Measurements from ENCODE around the gene PKNOX2.

PKNOX2 gene

DNA sequence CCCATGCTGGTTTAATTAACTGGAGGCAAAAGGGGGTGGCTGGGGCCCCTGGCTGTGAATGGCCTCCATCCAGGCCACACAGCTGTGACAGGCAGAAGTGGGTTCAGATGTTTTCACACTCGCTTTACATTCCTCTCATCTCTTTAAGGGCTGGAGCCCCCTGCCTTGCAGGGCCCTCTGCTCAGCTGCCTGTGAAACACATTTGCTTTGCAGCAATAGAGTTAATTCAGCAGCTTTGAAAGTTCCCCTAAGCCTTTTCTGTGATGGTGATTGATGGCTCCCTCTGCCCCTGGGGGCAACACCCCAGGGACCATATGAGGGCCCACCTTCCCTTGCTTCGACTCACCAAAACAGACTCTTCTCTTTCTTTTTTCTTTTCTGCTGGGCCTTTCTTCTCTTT, 192.2 kb downstream of the PKNOX2 start:
- DNase-seq (ENCODE audit: low read depth, low spot score) = no peak

DNA sequence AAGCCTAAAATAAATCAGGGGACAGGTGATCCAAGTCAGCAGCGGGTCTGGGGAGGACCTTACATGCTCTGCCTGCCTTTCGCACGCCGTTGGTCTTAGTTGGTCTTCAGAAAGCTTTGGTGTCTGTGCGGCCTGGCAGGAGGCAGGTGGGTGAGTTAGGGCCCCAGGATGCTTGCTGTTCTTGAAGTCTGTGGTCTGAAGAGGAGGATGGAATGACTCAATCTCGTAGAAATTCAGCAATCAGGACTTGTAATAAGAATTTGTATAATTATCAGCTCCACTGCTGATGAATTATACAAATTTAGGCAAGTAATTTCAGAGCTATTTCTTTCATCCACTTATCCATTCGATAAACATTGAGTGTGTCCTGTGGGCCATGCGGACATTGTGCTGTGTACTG, 193.0 kb downstream of the PKNOX2 start:
- no peak for DNase-seq (ENCODE audit: low read depth, low spot score)

DNA sequence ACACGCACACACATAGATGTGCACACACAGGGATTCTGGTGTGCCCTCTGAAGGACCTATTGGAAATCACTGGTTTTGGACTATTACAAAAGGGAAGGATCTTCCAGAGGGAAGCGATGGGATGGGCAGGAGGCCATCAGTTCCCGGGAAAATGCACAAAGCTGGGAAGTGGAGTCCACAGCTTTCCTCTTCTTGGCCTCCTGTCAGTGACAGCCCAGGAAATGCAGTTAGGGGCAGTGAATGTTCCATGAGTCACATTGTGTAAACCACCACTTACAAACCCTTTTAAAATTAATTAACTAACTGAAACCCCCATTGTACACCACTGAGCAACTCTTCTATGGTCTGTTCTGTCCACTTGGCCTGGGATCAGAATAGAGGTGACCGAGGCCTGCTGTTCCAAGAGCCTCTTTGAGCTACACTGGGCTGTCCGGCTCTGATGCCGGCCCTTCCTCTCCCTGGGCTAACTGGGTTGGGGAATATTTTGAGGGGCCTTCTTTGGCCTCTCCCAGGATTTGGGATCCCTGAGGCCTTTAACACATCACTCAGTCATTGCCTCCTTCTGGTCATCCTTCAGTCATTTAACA, 193.8 kb downstream of the PKNOX2 start:
- no peak for DNase-seq (ENCODE audit: low read depth, low spot score)

DNA sequence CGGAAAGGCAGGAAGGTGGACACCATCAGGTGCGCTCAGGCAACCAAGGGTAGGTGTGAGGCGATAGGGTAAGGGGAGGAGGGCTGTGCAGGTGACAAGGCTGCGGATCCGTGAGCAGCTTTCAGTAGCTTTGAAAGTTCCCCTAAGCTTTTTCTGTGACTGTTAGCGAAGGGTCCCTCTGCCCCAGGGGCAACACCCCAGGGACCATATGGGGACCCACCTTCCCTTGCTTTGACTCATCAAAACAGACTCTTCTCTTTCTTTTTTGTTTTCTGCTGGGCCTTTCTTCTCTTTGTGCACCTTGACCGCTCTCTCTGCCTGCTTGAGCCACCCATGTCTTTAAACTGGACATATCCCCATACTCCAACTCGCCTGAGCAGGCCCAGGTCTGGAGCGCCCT, 194.6 kb downstream of the PKNOX2 start:
- DNase-seq (ENCODE audit: low read depth, low spot score) = no peak

DNA sequence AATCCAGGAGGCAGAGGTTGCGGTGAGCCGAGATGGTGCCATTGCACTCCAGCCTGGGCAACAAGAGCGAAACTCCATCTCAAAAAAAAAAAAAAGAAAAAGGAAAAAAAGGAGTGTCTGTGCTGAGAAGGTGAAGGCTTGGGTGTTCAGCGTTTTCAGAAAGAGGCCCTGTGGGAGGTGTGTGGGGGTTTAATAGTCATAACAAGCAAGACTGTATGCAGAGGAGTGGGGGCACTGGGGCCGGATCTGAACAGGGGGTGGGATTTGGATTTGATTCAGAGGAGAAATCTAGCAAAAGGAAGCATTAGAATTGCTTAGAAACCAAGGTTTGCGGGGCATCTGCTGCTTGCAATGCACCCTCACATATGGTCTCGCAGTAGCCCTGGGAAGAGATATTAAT, 195.5 kb downstream of the PKNOX2 start:
- no peak for DNase-seq (ENCODE audit: low read depth, low spot score)

DNA sequence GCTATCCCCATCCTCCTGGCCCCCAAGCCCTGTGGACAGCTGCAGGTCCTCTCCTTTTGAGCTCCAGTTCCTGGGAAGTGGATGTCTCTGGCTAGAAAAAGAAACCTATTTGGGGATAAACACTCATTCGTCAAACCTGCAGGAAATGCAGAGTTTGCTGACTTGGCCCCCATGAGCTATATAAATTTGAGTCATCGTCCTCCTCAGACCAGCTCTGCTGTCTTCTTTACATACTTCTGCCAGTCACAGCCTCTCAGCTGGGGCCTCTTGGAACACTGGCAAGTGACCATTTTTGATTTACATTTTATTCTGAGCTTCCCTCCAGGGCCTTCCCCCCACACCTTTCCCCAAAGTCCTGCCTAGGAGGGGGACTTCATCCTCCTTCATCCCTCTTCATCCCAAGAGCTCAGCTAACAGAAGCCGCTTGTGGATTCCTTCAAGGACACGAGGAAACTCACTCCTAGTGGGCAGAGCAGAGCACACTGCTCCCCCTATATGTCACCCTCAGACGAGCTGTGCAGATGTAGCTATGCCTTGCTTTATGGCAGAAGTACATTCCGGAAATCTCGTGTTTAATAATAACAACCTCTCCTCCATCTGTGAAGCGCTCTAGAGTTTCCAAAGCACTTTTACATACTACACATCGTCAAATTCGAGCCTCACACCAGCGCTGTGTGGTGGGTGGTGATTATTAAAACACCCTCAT, 199.7 kb downstream of the PKNOX2 start:
- DNase-seq (ENCODE audit: low read depth, low spot score) = no peak

DNA sequence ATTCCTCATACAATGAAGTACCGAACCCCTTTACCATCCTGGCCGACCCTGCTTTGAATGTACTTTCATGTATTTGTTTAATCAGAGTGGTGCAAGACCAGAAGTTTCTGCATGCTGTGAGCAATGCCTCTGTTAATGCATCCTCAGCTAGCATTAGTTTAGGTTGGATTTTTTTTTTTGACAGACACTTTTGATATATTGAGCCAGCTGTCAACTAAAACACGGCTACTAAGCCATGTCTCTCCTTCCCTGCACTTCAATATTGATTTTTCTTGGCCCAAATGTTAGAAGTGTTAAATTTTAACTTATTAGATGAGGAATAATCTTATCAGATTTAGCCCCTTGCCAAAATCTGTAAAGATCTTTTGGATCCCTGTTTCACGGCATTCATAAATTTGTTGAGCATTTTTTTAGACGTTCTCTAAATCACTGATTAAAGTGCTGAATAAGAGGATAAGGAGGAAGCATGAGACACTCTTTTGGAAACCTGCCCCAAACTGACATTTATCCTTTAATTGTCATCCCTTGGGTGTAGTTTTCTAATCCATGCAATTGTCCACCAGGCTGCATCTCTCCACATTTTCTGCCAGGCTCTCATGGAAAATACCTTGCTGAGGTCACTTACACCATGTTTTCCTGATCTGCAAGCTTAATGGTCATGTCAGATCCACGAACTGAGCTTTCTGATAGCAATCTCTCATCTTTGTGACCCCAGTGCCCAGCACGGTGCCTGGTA, 200.8 kb downstream of the PKNOX2 start:
- no peak for DNase-seq (ENCODE audit: low read depth, low spot score)

DNA sequence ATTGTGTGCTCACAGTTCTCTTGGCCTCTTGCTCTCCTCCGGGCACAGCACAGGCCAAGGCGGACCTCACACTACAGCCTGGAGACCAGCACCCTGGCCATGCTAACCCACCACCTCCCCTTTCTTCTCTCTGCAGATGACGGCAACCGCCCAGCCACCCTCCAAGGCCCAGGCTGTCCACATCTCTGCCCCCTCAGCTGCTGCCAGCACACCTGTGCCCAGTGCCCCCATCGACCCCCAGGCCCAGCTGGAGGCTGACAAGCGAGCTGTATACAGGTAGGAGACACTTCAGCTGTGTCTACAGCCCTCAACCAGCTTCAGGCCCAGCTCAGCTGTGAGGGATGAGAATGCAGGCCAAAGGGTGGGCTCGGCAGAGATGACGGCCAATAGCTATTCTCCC, 203.2 kb downstream of the PKNOX2 start:
- DNase-seq (ENCODE audit: low read depth, low spot score) = no peak

DNA sequence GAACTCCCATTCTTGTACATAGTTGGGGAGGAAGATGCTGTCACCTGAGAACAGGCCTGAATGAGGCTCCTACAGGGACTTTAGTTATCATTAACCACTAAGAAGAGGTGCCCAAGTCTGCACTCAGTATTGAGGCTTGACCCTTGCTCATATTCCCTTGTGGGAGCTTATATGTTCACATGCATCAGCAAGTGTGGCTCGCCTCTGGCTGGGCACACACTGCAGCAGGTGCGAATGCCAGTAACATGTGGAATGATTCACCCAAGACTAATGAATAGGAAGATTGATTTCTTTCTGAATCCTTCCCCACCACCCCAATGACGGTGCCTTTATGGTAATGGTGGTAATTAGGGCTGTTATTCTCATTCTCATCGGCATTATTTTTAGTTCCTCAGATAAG, 204.2 kb downstream of the PKNOX2 start:
- no peak for DNase-seq (ENCODE audit: low read depth, low spot score)

DNA sequence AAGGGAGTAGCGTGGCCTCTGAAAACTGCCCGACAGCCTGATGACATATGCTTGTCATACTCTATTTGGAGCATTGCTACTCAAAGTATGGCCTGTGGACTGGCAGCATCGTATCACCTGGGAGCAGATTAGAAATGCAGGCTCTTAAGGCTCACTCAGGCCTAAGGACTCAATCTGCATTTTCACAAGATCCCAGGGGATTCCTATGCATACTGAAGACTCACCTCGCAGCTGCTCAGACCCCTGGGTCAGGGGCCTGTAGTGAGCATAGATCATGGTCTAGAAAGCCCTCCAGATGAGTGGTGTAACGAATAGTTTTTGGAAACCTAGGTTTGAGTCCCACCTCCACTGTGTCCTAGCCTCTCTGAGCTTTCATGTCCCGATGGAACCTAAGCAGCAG, 205.3 kb downstream of the PKNOX2 start:
- DNase-seq (ENCODE audit: low read depth, low spot score) = no peak

DNA sequence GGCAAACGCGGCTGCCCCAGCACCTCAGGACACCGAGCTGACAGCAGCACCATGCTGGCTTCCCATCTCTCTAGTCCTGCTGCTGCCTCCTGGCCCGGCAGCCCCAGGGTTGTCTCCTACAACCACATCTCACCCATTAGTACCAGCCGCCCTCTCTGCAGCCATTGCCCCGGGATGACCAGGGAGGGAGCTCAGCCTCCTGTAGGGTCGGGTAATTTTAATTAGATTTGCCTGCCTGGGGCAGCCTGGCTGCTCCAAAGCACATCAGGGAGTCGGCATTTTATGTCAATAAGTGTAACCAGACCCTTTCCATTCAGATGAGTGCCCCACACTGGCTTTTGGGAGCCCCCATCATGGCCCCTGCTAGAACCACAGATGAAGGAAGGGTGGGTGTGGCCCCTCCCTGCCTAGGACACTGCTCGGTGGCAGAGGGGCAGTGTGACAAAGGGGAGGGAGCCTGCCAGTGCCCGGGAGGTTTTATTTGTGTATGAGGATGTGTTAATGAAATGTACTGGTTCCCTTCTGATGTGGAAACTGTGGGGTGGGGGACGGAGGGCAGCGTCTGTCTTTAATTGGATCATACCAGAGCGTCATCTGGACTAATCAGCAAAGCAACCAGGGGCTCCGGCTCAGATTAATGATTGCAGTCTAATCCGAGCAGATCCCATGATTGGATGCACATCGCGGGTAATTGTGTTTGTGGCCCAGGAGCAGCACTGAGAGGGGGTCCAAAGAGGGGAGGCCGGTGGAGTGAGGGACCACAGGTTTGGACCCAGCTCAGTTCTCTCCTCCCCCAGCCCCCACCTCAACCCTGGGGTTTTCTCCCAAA, 206.2 kb downstream of the PKNOX2 start:
- DNase-seq (ENCODE audit: low read depth, low spot score) = no peak

DNA sequence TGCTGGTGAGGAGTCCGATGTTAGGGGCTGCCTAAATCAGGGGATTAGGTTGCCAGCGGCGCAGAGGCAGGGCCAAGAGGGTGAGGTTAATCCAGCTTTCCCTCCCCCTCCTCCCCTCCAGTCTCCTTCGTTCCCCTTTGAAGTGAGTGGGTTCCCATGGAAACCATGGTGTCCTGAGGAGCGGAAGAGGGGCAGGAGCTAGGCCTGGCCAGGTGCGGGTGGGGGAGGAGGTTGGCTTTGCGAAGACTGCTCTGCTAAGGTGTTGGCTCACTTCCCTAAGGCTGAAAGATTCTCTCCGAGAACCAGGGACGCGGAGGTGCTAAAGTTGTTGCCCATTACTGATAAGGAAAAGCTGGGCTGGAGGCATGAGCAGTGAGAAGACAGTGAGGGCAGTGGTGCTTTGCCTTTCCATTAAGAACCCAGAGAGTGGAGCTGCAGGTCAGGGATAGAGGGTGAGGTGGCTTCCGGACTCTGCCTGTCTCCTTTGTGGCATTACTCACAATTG, 206.9 kb downstream of the PKNOX2 start:
- DNase-seq (ENCODE audit: low read depth, low spot score) = no peak

DNA sequence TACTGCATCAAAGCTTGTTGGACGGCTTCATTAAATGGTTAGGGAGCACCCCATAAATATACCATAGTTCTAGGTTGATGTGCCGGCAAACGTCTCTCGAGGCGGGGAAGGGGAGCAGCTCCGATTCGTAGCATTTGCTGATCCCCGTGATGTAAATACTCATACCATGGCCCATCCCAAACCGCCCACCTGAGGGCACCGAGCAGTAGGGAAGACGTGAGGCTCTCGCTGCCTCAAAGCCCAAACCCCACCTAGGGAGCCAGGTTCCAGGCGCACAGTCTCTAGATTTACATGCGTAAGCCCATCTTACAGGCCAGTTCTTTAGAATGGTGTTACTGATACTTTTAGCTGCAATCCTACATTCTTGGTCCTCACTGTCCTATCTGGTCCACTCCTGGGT, 207.5 kb downstream of the PKNOX2 start:
- no peak for DNase-seq (ENCODE audit: low read depth, low spot score)

DNA sequence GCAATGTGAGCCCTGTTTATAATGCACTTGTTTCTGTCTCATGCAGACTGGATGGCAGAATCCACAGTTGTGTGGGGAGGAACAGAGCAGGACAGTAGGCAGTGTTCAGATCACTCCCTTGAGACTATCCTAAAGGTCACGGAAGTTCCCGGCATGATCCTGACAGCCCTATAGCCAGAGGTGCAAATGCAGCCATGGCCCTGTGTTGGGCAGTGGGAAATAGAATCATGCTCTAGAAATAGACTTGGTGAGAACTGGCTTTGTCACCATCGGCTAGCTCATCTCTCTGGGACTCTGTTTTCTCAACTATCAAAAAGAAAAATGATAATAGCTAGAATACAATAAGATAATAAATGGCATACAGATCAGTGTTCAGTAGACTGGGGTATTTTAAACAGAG, 208.4 kb downstream of the PKNOX2 start:
- DNase-seq (ENCODE audit: low read depth, low spot score) = no peak

DNA sequence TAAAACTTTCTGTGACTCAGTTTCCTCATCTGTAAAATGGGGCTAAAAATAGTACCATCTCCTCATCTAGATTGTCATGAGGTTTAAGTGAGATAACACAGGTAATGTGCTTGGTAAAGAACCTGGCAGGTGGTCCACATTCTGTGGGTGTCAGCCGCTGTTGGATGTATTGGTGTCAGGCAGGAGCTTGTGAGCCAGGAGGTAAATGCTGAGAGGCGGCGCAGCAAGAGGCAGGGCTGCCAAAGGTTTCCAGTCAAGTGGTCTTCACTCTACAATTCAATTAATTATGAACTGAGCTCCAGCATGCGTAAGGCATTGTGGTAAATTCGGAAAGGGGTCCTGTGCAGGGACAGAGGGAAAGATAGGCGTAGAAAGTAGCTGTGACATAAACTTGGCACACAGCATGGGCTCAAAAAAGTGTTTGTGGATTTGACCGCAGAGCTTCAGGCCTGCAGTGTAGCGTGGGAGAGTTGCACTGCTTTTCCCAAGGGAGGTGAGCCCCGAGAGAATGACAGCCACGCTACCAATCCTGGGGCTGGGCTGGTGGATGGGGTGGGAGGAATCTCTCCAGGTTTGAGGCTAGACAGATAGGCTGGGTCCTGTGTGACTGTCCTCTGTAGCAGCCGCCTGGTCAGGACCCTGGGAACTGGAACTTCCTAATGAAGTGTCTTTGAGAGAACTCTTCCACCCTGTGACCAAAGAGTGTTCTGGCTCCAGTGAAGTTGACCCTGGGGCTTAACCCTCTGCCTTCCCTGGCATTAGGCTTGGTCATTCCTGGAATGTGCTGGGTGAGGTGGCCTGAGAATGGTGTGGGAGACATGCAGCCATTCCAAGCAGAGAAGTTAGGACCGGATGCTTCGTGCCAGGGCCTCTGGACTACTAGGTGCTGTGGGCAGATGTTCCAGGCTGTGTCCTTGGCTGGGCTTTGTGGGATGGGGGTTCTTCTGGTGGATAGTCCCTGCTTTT, 209.2 kb downstream of the PKNOX2 start:
- no peak for DNase-seq (ENCODE audit: low read depth, low spot score)

DNA sequence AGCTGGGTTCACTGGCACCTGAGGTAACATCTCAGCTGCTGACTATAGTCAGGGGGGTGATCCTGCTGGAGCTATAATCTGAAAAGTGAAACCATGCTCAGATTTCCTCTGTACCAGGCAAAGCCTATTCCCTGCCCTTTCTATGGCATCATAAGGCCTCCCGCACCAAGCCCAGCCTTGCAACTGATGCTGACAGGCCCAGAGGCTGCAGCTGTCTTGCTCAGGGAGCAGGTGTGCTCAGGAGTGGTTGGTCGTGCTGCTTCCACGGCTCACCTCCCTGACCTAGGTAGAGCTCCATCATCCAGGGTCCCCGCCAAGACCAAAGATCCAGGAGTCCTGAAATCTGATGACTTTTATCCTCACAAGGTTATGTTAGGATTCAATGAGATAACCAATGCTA, 209.8 kb downstream of the PKNOX2 start:
- DNase-seq (ENCODE audit: low read depth, low spot score) = no peak

DNA sequence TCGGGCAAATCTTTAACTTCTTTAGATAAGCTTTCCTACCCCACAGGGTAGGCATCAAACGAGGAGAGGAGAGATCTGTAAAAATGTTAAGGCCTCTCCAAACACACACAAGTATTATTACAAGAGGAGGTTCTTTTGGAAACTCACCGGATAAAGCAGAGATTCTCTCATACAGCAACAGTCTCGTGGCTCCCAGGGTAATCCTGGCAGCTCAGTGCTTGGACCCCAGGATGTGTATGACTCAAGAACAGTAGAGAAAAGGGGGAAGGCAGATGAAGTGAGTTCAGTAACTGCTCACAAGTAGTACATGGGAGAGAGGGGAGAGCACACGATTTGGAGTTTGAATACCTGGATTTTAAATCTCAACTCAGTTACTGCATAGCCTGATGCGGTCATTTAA, 210.6 kb downstream of the PKNOX2 start:
- no peak for DNase-seq (ENCODE audit: low read depth, low spot score)

DNA sequence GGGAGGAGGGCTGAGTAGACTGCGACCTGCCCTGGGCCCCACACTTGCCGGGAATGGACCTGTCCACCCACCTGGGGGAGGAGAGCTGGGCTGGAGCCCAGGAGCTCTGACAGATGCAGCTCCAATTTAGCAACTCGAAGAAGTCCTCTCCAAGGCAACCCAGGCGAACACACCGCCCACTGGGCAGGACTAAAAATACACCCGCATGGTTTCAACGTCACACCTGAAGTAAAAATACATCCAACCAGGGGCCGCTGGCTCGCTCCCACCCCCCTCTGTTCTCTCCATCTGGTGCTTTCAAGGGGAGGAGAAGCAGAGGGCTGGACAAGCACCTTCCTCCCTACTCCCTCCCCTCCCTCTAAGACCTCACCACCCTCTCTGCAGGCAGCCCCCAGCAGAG, 211.6 kb downstream of the PKNOX2 start:
- no peak for DNase-seq (ENCODE audit: low read depth, low spot score)

DNA sequence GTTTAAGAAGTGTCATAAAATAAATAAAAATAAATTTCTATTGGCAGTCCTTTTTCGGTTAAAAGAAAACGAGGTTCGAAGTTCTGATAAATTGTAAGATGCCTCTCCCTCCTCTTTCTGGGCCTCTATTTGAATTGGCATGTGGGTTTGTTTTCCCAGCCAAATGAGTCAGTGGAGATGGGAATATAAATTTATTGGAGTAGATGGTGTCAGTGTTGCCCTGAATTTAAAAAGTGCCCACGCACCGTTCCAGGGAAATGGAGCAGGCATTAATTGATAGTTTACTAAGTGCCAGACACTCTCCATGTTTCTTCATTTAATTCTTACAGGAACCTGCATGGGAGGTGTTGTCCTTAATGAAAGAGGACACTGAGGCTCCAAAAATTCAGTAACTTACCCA, 212.3 kb downstream of the PKNOX2 start:
- no peak for DNase-seq (ENCODE audit: low read depth, low spot score)

DNA sequence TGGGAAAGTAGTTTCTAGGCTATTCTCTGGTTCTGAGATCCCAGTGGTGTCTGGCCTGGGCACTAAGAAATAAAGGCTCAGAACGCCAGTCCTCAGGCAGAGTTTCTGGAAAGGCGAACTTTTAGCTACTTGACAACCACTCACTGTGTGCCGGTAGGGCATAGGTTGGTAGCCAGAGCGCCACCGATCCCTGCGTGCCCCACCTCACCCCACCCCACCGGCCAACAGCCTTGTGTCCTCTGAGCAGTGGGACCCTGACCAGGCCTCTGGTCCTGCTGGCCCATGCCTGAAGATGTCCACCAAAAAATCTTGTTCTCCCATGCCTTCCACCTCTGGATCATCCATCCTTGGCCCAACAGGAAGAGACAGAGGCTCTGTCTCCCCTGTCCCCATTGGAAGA, 213.5 kb downstream of the PKNOX2 start:
- no peak for DNase-seq (ENCODE audit: low read depth, low spot score)

DNA sequence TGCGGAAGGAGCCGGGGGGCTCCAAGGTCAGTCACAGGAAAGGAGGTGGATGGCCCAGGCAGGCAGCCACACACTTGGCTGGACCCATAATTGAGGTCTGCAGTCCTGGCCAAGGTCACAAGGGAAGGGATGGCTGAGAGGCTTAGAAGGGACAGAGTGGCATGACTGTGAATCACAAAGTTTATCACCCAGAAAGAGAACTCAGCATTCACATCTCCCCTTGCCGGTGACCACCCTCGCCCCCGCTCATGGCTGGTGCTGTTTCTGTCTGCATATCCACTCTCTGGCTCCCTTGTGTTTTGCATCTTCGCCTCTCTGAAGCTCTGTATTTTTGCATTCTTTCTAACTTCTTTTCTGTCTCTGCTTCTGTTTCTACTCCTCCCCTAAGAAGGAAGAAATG, 214.0 kb downstream of the PKNOX2 start:
- no peak for DNase-seq (ENCODE audit: low read depth, low spot score)

Measured in activated CD4-positive, CD25-positive, alpha-beta regulatory T cell treated with anti-CD3 and anti-CD28 coated beads, Interleukin-2, amount 50 U/mL, for 16 hours (primary cell).